Fibroblast of gingiva (primary cell): ENCODE measurements around the gene MSH3.
"Not testable (repeated sequence)": the region's sequence is repeated elsewhere in the genome, so short reads cannot be mapped to it uniquely, and the experiment has no call there.

Experiments used
- DNase-seq: peaks from one replicate; pipeline ENCODE4 v3.0.0-alpha.2; 2011; ENCODE audit warnings: low read depth

MSH3 gene

DNA sequence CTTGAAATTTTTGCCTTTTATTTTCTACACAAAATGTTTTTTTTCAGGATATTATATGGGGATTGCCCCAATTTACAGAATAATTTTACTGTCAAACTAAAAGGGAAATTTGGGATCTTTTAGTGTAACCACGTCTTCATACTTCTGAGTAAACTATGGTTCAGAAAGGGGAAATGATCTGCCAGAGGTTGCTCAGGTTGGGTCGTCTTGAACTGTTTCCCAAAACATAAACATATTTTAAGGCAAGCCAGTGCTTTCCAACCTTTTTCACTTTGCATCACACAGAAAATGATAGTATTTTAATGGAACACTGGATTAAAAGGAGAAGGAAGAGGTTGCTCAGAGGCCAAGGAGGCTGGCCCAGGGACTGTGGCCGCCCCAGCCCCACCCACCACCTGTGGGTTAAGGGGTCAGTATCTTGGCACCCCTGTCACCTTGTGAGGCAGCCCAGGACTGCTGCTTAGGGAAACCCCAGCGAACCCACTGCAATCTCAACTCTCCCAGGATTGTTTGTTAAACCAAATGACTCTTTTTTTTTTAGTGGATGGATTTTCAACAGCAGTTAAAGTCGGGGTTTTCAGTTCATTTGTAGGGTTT, 143.1 kb downstream of the MSH3 start:
- no peak for DNase-seq

DNA sequence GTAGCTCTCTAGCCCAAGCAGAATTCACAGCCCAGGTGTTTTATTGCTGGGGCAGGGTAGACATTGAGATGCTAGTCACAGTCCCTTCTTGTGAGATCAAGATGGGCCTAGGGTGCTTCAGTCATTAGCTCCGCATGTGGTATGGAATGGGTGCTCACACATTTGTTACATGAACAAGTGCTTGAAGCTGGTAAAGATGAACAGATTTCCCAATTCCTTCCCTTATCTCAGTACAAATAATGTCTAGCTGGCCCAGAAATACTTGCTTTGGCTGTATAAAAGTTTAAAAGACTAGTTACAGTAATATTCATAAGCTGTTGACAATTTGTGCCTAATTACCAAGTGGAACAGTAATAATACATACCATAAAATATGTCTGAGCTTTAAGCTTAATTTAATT, 143.7 kb downstream of the MSH3 start:
- no peak for DNase-seq

DNA sequence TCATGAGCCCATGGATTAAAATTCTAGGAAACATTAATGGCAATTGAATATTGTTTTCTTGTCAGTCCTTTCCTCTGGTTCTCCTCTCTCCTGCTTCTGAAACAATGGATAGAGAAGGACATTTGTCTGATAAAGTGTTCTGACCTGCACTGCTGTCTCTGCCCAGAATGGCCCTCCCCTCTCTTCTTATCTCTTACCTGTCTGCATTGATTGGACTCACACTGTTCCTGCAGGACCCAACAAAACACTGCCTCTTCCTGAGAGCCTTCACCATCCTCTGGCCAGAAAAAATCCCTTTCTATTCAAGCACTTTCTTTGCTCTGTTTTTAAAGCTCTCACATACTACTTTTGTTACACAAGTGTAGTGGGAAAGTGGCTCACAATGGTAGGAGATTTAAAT, 144.2 kb downstream of the MSH3 start:
- no peak for DNase-seq

GRCh38 chr5:80799041-80799440, 144.6 kb downstream of the MSH3 start:
- DNase-seq, result no peak

GRCh38 chr5:80799573-80799972, 145.1 kb downstream of the MSH3 start:
- no peak for DNase-seq

GRCh38 chr5:80804332-80804731, 149.9 kb downstream of the MSH3 start:
- no peak for DNase-seq

- no peak for DNase-seq
Observed at GRCh38 chr5:80805038-80805437, 150.6 kb downstream of the MSH3 start.

- DNase-seq, result no peak
Observed at GRCh38 chr5:80806929-80807328, 152.5 kb downstream of the MSH3 start.

DNA sequence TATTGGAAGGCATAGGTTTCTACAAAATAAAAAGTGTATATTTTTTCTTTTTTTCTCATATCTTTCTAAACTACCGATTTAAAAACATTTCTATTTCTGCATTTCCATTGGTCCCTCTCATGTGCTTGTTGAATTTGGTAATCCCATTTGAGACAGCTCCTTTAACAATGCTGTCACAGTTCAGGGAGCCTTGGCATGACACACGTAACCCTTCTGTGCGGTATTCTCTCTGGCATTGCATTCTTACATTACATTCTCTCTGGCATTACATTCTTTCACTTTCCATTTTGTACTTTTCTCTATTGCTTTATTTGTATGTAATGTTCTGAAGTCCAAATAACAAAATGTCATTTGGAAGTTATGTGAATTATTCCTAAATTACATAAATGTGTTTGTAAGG, 155.0 kb downstream of the MSH3 start:
- peak; percentile 17 for DNase-seq

DNA sequence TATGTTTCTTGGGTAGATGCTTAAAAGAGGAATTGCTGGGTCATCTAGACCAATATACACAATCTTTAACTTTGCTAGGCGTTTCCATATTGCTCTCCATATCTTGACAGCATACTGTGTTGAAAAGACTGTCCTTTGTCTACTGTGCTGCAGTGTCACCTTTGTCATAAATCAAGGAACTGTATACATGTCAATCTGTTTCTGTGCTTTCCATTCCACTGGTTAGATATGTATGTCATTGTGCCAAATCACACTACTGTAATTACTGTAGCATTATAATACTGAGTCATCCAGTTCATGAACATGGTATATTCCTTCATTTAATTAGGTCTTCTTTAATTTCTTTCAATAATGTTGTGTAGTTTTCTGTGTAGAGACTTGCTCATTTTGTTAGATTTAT, 156.0 kb downstream of the MSH3 start:
- DNase-seq, result no peak

DNA sequence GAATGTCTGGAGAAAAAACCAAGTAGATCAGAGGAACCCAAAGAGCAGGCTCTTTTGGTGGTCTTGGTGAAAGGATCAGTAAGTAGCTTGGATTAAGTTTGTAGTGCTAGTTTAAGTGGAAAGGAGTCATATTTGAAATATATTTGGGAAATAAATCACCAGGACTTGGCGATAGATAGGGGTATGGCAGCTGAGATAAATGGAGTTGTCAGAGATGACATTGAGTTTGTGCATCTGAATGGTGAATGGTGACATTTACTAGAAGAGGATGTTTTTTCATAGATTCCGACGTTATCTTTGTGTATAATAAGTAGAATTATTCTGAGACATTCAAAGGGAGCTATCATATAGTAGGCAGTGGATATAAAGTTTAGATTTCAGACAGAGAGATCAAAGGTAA, 162.1 kb downstream of the MSH3 start:
- DNase-seq, result no peak

DNA sequence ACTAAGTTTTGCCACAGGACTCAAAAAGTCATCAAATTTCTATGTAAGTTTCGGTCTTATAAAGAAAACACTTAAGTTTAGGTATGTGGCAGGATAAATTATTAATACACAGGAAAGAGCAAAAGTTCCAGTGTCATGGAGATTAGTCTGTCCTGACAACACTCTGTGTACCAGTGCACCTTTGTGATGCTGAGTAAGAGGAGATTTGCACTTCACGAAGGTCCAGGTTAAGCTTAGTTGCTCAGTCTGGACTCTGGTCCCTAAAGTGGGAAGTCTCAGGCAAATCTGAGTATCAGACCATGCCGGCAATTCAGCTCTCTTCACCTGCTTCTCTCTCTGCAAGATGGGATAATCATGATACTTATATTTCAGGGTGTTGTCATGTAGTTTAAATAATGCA, 166.2 kb downstream of the MSH3 start:
- no peak for DNase-seq

DNA sequence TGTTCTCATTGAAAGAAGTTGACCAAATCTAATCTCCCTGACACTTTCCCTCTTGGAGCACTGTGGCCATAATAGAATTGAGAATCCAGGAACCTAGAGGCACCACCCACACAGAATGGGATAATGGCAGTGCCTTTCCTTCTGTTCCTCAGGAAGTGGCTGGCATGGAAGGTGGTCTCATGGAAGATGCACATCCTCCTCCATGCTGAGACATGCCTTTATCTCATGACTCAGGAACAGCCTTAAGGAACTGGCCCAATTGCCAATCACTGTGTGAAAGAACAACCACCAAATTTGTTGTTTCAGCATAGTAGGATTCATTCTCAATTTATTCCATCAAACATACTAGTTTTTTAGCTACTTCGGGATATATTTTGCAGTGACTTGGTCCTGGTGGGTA, 168.2 kb downstream of the MSH3 start:
- DNase-seq, result no peak

DNA sequence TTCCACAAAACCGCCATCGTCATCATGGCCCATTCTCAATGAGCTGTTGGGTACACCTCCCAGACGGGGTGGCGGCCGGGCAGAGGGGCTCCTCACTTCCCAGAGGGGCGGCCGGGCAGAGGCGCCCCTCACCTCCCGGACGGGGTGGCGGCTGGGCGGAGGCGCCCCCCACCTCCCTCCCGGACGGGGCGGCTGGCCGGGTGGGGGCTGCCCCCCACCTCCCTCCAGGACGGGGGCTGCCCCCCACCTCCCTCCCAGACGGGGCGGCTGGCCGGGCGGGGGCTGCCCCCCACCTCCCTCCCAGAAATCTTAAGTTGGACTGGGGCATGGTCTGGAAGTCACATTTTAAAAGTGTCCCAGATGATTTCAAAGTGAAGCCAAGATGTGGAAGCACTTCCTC, 169.7 kb downstream of the MSH3 start:
- not testable (repeated sequence) for DNase-seq

GRCh38 chr5:80825786-80826460, 171.5 kb downstream of the MSH3 start:
- DNase-seq, result no peak

GRCh38 chr5:80834710-80835109, 180.3 kb downstream of the MSH3 start:
- no peak for DNase-seq

DNA sequence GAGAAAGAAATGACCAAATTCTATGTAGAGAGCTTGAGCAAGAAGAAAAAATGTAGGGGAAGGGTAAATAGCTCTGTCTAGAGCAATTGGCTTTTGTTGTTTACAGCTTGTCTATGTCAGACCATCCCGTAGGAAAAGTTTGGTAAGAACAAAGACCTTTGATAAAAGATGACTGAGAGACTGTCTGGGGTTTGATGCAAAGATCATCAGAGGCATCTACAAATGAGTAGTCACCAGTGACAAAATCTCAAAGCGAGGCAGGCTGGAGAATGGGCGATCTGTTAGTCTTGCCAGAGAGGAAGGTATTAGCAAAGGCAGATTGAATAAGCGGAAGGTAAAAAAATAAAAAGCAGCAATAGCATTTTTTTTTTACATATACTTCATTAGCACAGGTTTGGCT, 180.7 kb downstream of the MSH3 start:
- no peak for DNase-seq

- no peak for DNase-seq
Observed at GRCh38 chr5:80837679-80838078, 183.2 kb downstream of the MSH3 start.

DNA sequence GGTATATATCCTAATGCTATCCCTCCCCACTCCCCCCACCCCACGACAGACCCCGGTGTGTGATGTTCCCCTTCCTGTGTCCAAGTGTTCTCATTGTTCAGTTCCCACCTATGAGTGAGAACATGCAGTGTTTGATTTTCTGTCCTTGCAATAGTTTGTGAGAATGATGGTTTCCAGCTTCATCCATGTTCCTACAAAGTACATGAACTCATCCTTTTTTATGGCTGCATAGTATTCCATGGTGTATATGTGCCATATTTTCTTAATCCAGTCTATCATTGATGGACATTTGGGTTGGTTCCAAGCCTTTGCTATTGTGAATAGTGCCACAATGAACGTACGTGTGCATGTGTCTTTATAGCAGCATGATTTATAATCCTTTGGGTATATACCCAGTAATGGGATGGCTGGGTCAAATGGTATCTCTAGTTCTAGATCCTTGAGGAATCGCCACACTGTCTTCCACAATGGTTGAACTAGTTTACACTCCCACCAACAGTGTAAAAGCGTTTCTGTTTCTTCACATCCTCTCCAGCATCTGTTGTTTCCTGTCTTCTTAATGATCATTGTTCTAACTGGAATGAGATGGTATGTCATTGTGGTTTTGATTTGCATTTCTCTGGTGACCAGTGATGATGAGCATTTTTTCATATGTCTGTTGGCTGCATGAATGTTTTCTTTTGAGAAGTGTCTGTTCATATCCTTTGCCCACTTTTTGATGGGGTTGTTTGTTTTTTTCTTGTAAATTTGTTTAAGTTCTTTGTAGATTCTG, 186.8 kb downstream of the MSH3 start:
- not testable (repeated sequence) for DNase-seq

DNA sequence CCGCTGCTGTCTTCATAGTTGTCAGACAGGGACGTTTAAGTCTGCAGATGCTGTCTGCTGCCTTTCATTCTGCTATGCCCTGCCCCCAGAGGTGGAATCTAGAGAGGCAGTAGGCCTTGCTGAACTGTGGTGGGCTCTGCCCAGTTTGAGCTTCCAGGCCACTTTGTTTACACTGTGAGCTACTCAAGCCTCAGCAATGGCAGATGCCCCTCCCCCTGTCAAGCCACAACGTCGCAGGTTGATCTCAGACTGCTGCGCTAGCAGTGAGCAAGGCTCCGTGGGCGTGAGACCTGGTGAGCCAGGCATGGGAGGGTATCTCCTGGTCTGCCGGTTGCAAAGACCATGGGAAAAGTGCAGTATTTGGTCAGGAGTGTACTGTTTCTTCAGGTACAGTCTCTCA, 192.0 kb downstream of the MSH3 start:
- DNase-seq, result not testable (repeated sequence)

GRCh38 chr5:80850168-80850567, 195.7 kb downstream of the MSH3 start:
- DNase-seq, result not testable (repeated sequence)

GRCh38 chr5:80852331-80853245, 198.1 kb downstream of the MSH3 start:
- peak; percentile 11 for DNase-seq
